Psoas muscle (tissue), 8 donors: ENCODE results near the gene DNAJA1. TPM values are rescaled to one million over a fixed set of nuclear protein-coding genes. Genes with fewer than 3 reads are reported as not detected.

Experiments
- ATAC-seq, 4 donors: fragments of 200-7000 bp; cut with Tn5 transposase; one replicate each; pipeline ENCODE4 v1.9.1; 2020; ENCODE audit warnings: moderate library complexity in 3 of 4, mild to moderate bottlenecking in 2 of 4
- DNase-seq, 2 donors: peaks; one replicate each; pipeline ENCODE4 v3.0.0-alpha.2; 2020
- H3K27ac ChIP-seq: fragments of 200-600 bp; one replicate; pipeline ENCODE4 v1.8.0; 2022
- H3K27me3 ChIP-seq, 3 donors: fragments of 200-600 bp in 1 of 3; one replicate each; pipeline versions ENCODE4 v1.6.1 to v1.8.0; 2013 to 2022; ENCODE audit warnings: low read length in 2 of 3, mild to moderate bottlenecking in 2 of 3, moderate library complexity in 1 of 3; ENCODE audit not compliant: insufficient read depth in 3 of 3
- H3K36me3 ChIP-seq, 2 donors: fragments of 200-600 bp in 1 of 2; one replicate each; pipeline versions ENCODE4 v1.6.1 to v1.8.0; 2013 to 2022; ENCODE audit warnings: low read depth in 1 of 2, mild to moderate bottlenecking in 1 of 2, moderate library complexity in 1 of 2; ENCODE audit not compliant: insufficient read depth in 1 of 2
- H3K4me1 ChIP-seq: fragments of 200-600 bp; one replicate; pipeline ENCODE4 v1.8.0; 2022
- H3K4me3 ChIP-seq: fragments of 200-600 bp; one replicate; pipeline ENCODE4 v1.8.0; 2022; ENCODE audit warnings: mild to moderate bottlenecking
- H3K9me3 ChIP-seq: fragments of 200-600 bp; one replicate; pipeline ENCODE4 v1.8.0; 2022
- WGBS, 3 donors: extraction: QIAGEN DNeasy Blood & Tissue Kit; methylation state at CpG; one replicate each; pipeline versions ENCODE4 v1.1.6 to v1.1.7; 2013; 5-methylcytosine and 5-hydroxymethylcytosine counted together
- intact Hi-C, 2 donors: fragments of 100-400 bp; cut with DNase I; formaldehyde crosslinking; loops; one replicate each; pipeline versions ENCODE4 v1.11.0 to v1.14.2; 2022
- polyA plus RNA-seq, 3 donors: library from polyadenylated mRNA; stranded (reverse); fragments of 200-250 nt; gene quantifications; one replicate each; pipeline ENCODE4 v1.2.3, GENCODE V29; 2013
- total RNA-seq, 4 donors: library from RNA; stranded (reverse); fragmentation: NEBNext Ultra II Directional in 2 of 4; extraction: Animal tissue kit (Norgen Biotek cat#: 25700) in 2 of 4; gene quantifications; one replicate each; pipeline versions ENCODE4 v1.2.1 to v1.2.4, GENCODE V29; 2021 to 2023
- TF ChIP-seq, protein P1 (sequence below): fragments of 200-600 bp; IDR thresholded peaks from one replicate; pipeline ENCODE4 v1.8.0; 2022; ENCODE audit warnings: antibody characterized with exemption
- donor health status: healthy with polysubstance abuse.
- donor health status: DM: no; HTN: no; CAD: no; lungs with moderate emphysema.
- donor health status: Bipolar disorder and iron deficiency.
- donor health status: healthy.
- donor health status: DM: yes; HTN: yes; CAD: no.
- donor health status: DM: no; HTN: no; CAD: no.
- donor health status: DM: no; HTN: no; CAD: no.
- donor health status: DM: yes; HTN: yes; CAD: no.

The DNAJA1 gene
- total and polyA plus RNA-seq, 7 donors = 41.7 to 135 (median 68.4) TPM

DNA sequence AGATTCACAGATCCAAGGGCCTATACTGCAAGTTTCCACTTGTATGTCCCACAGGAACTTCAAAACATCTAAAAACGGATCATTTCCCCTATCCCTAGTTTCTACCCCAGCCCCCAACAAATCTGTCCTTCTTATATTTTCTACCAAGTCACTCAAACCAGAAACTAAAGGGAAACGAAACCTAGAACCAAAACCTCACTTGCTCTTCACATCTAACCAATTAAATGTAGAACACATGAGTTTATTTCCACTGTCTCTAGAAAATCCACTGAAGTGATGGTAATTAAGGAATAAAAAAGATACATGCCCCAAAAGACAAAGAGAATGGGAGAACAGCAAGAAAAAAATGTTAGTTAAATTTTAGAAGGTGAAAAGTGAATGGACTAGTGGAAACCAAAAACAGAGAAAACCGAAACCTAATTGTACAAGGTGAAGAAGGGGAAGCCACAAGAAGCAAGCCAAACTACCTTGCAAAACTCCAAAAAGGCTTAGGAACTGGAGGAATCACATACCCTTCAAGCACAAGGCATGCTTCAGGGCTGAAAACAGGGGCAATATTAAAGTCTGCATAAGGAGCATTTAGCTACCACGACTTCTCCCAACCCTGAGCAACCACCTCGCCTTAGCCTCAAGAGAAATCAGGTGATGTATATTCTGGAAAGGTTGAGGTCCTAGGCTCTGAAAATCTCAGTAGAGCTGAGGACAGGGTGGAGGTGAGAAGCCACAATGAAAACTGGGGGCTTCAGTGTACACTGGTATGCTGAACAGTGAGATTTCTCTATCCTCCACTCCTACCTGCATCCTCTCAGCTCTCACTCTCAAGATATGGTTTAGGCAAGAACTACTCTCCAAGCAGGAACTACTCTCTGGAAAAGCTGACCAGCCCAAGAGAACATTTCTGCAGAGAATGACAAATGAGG is 40.3 kb downstream of the DNAJA1 start:
- Histone ChIP-seq H3K27me3 (no peaks in the 10 kb centered on the region), H3K27ac (no peak overlapping the region), H3K4me1 (no peaks in the 10 kb centered on the region), H3K9me3 (no peaks in the 10 kb centered on the region), H3K4me3 (no peak overlapping the region), H3K36me3 (peaks cover 8 to 99% of the 10 kb centered on the region in 2 donors)
- 89 to 91% (median 91%) methylated on average over 5 of the region's 5 CpGs for WGBS, 3 donors
- TF ChIP-seq, protein P1, sequence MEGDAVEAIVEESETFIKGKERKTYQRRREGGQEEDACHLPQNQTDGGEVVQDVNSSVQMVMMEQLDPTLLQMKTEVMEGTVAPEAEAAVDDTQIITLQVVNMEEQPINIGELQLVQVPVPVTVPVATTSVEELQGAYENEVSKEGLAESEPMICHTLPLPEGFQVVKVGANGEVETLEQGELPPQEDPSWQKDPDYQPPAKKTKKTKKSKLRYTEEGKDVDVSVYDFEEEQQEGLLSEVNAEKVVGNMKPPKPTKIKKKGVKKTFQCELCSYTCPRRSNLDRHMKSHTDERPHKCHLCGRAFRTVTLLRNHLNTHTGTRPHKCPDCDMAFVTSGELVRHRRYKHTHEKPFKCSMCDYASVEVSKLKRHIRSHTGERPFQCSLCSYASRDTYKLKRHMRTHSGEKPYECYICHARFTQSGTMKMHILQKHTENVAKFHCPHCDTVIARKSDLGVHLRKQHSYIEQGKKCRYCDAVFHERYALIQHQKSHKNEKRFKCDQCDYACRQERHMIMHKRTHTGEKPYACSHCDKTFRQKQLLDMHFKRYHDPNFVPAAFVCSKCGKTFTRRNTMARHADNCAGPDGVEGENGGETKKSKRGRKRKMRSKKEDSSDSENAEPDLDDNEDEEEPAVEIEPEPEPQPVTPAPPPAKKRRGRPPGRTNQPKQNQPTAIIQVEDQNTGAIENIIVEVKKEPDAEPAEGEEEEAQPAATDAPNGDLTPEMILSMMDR = no peak
- intact Hi-C loops = no loop called here
- DNase-seq (no peak), ATAC-seq (no peak)

DNA sequence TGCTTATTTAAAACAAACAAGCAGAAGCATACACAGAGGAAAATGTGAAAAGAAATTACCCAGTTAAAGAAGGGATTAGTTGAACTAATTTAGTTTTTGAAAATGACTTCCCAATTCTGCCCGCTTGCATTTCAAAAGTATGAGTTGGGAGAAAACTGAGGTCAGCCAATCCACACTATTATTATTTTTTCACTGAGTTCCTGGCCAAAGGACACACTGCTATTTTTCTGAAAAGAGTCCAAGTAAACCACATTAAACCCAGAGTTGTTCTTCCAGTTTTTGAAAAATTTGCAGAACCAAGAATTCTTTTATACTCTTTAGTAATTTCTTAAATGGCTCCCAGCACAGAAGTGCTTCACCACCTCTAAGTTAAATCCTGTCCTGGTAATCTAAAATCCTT is 43.9 kb downstream of the DNAJA1 start:
- Histone ChIP-seq H3K36me3 (peaks cover 16 to 97% of the 10 kb centered on the region in 2 donors), H3K4me1 (no peaks in the 10 kb centered on the region), H3K9me3 (no peaks in the 10 kb centered on the region), H3K27me3 (no peaks in the 10 kb centered on the region), H3K4me3 (no peak overlapping the region), H3K27ac (no peak overlapping the region)
- ATAC-seq (no peak), DNase-seq (no peak)
- 88 to 97% (median 93%) methylated on average over 1 of the region's 1 CpG for WGBS, 3 donors
- TF ChIP-seq, protein P1 = no peak
- intact Hi-C loops = no loop called here

DNA sequence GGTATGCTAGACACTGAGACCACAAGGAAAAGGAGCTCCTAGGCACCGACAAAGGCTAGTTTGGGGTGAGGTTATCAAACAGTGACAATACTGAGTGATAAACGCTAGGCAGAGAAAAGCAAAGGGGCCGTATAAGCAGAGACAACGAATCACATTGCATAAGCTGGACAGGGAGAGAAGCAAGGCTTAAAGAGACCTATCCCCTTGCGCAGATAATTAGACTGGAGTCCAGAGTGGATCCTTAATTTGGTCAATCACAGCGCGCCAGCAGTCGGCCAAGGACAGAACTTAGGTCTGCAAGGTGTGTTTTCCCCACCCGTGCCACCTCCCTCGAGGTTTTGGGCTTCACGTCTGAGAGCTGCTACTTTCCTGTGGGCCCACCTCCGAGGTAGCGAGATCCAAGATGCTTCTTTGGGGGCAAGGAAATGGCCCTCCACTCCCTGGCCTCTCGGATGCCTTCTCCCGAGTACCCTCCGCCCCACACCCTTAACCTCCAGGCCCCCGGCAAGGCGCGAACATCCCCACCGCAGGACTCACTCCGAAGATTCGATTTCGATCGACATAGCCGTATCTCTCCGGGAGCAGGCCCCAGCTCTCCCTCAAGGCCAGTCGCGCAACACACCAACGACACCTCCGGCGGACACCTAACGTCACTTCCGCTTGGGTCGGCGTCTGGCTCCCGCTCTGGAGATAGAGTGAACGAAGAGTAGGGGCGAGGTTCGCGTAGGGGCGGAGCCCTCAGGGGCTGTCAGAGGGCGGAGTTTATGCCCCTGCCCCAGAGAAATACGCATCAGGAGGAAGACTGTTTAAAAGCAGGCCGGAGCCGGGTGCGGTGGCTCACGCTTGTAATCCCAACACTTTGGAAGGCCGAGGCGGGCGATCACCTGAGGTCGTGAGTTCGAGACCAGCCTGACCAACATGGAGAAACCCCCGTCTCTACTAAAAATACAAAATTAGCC is 51.3 kb downstream of the DNAJA1 start, which contains the start of gene SMU1:
TSS of gene SMU1 (minus strand) at position 629 of the 959 bp plus-strand sequence. CDS start at position 563, 66 bp downstream.
- H3K4me1 ChIP-seq = peaks cover 20% of the 10 kb centered on the region
- peak; percentile 97 to 99 (median 98) for ATAC-seq

DNA sequence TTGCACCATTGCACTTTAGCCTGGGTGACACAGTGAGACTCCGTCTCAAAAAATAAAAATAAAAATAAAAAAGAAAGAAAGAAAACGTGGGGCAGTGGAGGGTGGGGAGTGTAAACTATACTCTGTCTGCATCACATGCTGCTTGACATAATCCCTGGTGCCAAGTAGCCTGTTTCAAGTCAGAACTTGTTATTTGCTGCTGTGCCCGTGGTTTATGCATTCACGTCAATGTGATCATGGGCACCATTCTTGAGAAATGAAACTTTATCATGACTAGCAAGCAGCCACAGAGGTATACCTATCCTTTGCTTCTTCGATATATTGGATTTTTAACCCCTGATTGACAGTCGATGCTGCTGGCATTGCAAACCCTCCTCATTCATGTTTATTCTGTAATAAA is 55.5 kb downstream of the DNAJA1 start:
- TF ChIP-seq, protein P1 = no peak
- intact Hi-C loops = loop anchor here (2.0 to 5.0 kb wide), 4 partner anchors 47 to 146 kb away; partner anchors contain the start of gene B4GALT1 (in 1 of the 2)
- H3K27ac ChIP-seq = peak overlapping the region; percentile 64

More for the DNA sequence above, 51.3 kb downstream of the DNAJA1 start, which contains the start of gene SMU1:
- 0 to 1% (median 1%) methylated on average over 53 of the region's 53 CpGs for WGBS, 3 donors
- Histone ChIP-seq H3K4me3 (peak within 1 kb of the TSS; percentile 82), H3K27me3 (no peaks in the 10 kb centered on the region), H3K36me3 (peaks cover 9 to 25% of the 10 kb centered on the region in 2 donors), H3K27ac (peak within 1 kb of the TSS; percentile 94), H3K9me3 (no peaks in the 10 kb centered on the region)
- peak; percentile 97 to 98 for DNase-seq
- TF ChIP-seq, protein P1 = no peak
- intact Hi-C loops = no loop called here

More for the DNA sequence above, 55.5 kb downstream of the DNAJA1 start:
- Histone ChIP-seq H3K27me3 (no peaks in the 10 kb centered on the region), H3K4me1 (peaks cover 13% of the 10 kb centered on the region), H3K4me3 (no peak overlapping the region), H3K9me3 (no peaks in the 10 kb centered on the region), H3K36me3 (no peaks in the 10 kb centered on the region)
- ATAC-seq = no peak
- DNase-seq = no peak
- WGBS, 3 donors = 62 to 65% (median 62%) methylated on average over 6 of the region's 6 CpGs
